Left lung (tissue), 10 donors: ENCODE results near the gene CCDC152. TPM values are rescaled to one million over a fixed set of nuclear protein-coding genes. Genes with fewer than 3 reads are reported as not detected.

Experiments used
- ATAC-seq: fragments of 200-7000 bp; cut with Tn5 transposase; one replicate; pipeline ENCODE4 v1.9.1; 2020; ENCODE audit warnings: moderate library complexity
- DNase-seq, 4 donors: peaks; one replicate each; pipeline ENCODE4 v3.0.0-alpha.2; 2013 to 2020
- H3K27ac ChIP-seq, 2 donors: fragments of 200-600 bp; sonication (generic) in 1 of 2; one replicate each; pipeline versions ENCODE4 v1.5.0 to v1.8.0; 2020 to 2021
- H3K27me3 ChIP-seq, 2 donors: fragments of 200-600 bp; sonication (generic) in 1 of 2; one replicate each; pipeline versions ENCODE4 v1.5.0 to v1.8.0; 2020 to 2021
- H3K36me3 ChIP-seq, 2 donors: fragments of 200-600 bp; sonication (generic) in 1 of 2; one replicate each; pipeline versions ENCODE4 v1.5.0 to v1.8.0; 2020 to 2021
- H3K4me1 ChIP-seq, 2 donors: fragments of 200-600 bp; one replicate each; pipeline ENCODE4 v1.8.0; 2021
- H3K4me3 ChIP-seq, 2 donors: fragments of 200-600 bp; sonication (generic) in 1 of 2; one replicate each; pipeline versions ENCODE4 v1.5.0 to v1.8.0; 2020 to 2021; ENCODE audit warnings: mild to moderate bottlenecking in 1 of 2
- H3K9me3 ChIP-seq, 2 donors: fragments of 200-600 bp; sonication (generic) in 1 of 2; one replicate each; pipeline versions ENCODE4 v1.5.0 to v1.8.0; 2020 to 2021
- CTCF ChIP-seq, 2 donors: fragments of 200-600 bp; sonication (generic) in 1 of 2; IDR thresholded peaks; one replicate each; pipeline versions ENCODE4 v1.5.0 to v1.8.0; 2021; ENCODE audit warnings: antibody characterized with exemption in 2 of 2
- intact Hi-C, 2 donors: fragments of 100-400 bp; cut with DNase I; formaldehyde crosslinking; loops; one replicate each; pipeline versions ENCODE4 v1.11.2 to v1.14.2; 2022
- polyA plus RNA-seq, 6 donors: library from polyadenylated mRNA; unstranded; fragments of 120-200 nt; gene quantifications; one replicate each; pipeline ENCODE4 v1.2.1, GENCODE V29; 2013; ENCODE audit not compliant: insufficient read length in 6 of 6
- total RNA-seq, 2 donors: library from RNA; stranded (reverse); fragmentation: NEBNext Ultra II Directional; extraction: Animal tissue kit (Norgen Biotek cat#: 25700); gene quantifications; one replicate each; pipeline ENCODE4 v1.2.1, GENCODE V29; 2021
- donor health status: DM: no; HTN: yes; CAD: no.
- donor health status: DM: no; HTN: no; CAD: no.

Gene CCDC152
- total and polyA plus RNA-seq, 8 donors = 0.96 to 37.8 (median 21.4) TPM

- TF ChIP-seq CTCF (IDR thresholded peaks at IDR 0.05) = no peak
These were observed 65.9 kb downstream of the CCDC152 start for GRCh38 chr5:42822548-42822947.

GRCh38 chr5:42824347-42824976 is 67.8 kb downstream of the CCDC152 start:
- no peaks in the 10 kb centered on the region for H3K36me3 ChIP-seq
- intact Hi-C loops = no loop called here
- H3K4me1 ChIP-seq = no peaks in the 10 kb centered on the region
- no peak for TF ChIP-seq CTCF (IDR thresholded peaks at IDR 0.05)
- ATAC-seq (no peak), DNase-seq (no peak)
- no peak overlapping the region for H3K4me3 ChIP-seq
- H3K27me3 ChIP-seq = no peaks in the 10 kb centered on the region
- no peaks in the 10 kb centered on the region for H3K9me3 ChIP-seq
- H3K27ac ChIP-seq = no peak overlapping the region

More at GRCh38 chr5:42822548-42822947, 65.9 kb downstream of the CCDC152 start:
- Histone ChIP-seq H3K4me1 (no peaks in the 10 kb centered on the region), H3K36me3 (no peaks in the 10 kb centered on the region), H3K4me3 (no peak overlapping the region), H3K9me3 (no peaks in the 10 kb centered on the region), H3K27ac (no peak overlapping the region), H3K27me3 (no peaks in the 10 kb centered on the region)
- intact Hi-C loops = no loop called here
- no peak for DNase-seq
- ATAC-seq = no peak

- no peaks in the 10 kb centered on the region for H3K36me3 ChIP-seq
- H3K4me1 ChIP-seq = no peaks in the 10 kb centered on the region
- intact Hi-C loops = no loop called here
- H3K27ac ChIP-seq = no peak overlapping the region
- no peak for DNase-seq
- no peaks in the 10 kb centered on the region for H3K27me3 ChIP-seq
- ATAC-seq = peak; percentile 95
- H3K4me3 ChIP-seq = no peak overlapping the region
- no peaks in the 10 kb centered on the region for H3K9me3 ChIP-seq
- no peak for TF ChIP-seq CTCF (IDR thresholded peaks at IDR 0.05)
These were observed 69.0 kb downstream of the CCDC152 start for GRCh38 chr5:42825422-42826148.

GRCh38 chr5:42826757-42827515 is 70.3 kb downstream of the CCDC152 start:
- Histone ChIP-seq H3K9me3 (no peaks in the 10 kb centered on the region), H3K27ac (no peak overlapping the region), H3K27me3 (no peaks in the 10 kb centered on the region), H3K36me3 (no peaks in the 10 kb centered on the region), H3K4me1 (no peaks in the 10 kb centered on the region), H3K4me3 (no peak overlapping the region)
- DNase-seq (no peak), ATAC-seq (no peak)
- TF ChIP-seq CTCF (IDR thresholded peaks at IDR 0.05) = no peak
- intact Hi-C loops = no loop called here

- ATAC-seq = no peak
- Histone ChIP-seq H3K9me3 (no peaks in the 10 kb centered on the region), H3K27me3 (no peaks in the 10 kb centered on the region), H3K4me3 (no peak overlapping the region), H3K36me3 (no peaks in the 10 kb centered on the region), H3K27ac (no peak overlapping the region), H3K4me1 (no peaks in the 10 kb centered on the region)
- peak in 2 of 4 donors; percentile 65 to 77 for DNase-seq
- intact Hi-C loops = no loop called here
- no peak for TF ChIP-seq CTCF (IDR thresholded peaks at IDR 0.05)
These were observed 72.1 kb downstream of the CCDC152 start for GRCh38 chr5:42828671-42829070.
